ENCODE measurements around the gene OPRPN.

GRCh38 chr4:70452946-70453345 is 55.2 kb downstream of the OPRPN start:
- TF ChIP-seq CTCF (optimal IDR thresholded peaks at IDR 0.05 in 1 of 3, IDR thresholded peaks at IDR 0.05 in 1 of 3, conservative IDR thresholded peaks at IDR 0.05 in 1 of 3; ENCODE audit: extremely low read depth in 1 of 3, insufficient read depth in 2 of 3, low read length in 3 of 3) (no peak), EZH2 (IDR thresholded peaks at IDR 0.05; ENCODE audit: low read length) (no peak)
